ENCODE measurements around the gene SLC12A6. TPM values are rescaled to one million over a fixed set of nuclear protein-coding genes. Genes with fewer than 3 reads are reported as not detected.

SLC12A6 gene
- total RNA-seq, 2 donors from 2014 or later: 13.8 to 18.8 TPM

DNA sequence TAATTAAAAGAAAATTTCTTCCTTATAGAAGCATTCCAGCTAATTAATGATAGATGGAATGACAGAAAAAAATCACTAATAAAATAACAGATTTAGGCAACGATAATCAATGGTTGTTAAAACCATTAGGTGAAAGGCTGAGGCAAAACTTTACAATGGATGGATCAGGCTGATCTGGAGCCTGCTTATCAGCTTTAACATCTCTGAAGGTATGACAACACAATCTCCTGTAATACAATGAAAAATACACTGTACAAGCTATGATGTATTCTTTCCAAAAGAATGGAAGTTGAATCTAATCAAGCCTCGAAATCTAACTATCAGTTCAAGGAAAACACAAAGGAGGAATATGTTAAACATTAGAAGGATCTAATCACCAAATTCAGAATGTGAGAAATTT lies 73.5 kb downstream of the SLC12A6 start:
- Histone ChIP-seq H3K27ac (no peak overlapping the region), H3K4me3 (no peak overlapping the region), H3K36me3 (no peaks in the 10 kb centered on the region), H3K9ac (ENCODE audit: low read depth in 2 of 2, low read length in 2 of 2) (no peak overlapping the region), H3K27me3 (no peaks in the 10 kb centered on the region), H3K9me3 (no peaks in the 10 kb centered on the region), H3K4me1 (no peaks in the 10 kb centered on the region)
- intact Hi-C loops (cut with DNase I): no loop called here
- TF ChIP-seq, protein P1, sequence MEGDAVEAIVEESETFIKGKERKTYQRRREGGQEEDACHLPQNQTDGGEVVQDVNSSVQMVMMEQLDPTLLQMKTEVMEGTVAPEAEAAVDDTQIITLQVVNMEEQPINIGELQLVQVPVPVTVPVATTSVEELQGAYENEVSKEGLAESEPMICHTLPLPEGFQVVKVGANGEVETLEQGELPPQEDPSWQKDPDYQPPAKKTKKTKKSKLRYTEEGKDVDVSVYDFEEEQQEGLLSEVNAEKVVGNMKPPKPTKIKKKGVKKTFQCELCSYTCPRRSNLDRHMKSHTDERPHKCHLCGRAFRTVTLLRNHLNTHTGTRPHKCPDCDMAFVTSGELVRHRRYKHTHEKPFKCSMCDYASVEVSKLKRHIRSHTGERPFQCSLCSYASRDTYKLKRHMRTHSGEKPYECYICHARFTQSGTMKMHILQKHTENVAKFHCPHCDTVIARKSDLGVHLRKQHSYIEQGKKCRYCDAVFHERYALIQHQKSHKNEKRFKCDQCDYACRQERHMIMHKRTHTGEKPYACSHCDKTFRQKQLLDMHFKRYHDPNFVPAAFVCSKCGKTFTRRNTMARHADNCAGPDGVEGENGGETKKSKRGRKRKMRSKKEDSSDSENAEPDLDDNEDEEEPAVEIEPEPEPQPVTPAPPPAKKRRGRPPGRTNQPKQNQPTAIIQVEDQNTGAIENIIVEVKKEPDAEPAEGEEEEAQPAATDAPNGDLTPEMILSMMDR (IDR thresholded peaks at IDR 0.05): no peak
- no peak for DNase-seq

GRCh38 chr15:34262362-34262761 lies 75.2 kb downstream of the SLC12A6 start:
- Histone ChIP-seq H3K4me1 (no peaks in the 10 kb centered on the region), H3K4me3 (no peak overlapping the region), H3K9me3 (no peaks in the 10 kb centered on the region), H3K27ac (no peak overlapping the region), H3K36me3 (no peaks in the 10 kb centered on the region), H3K27me3 (no peaks in the 10 kb centered on the region), H3K9ac (ENCODE audit: low read depth in 2 of 2, low read length in 2 of 2) (no peak overlapping the region)
- TF ChIP-seq, protein P1 (IDR thresholded peaks at IDR 0.05): no peak
- intact Hi-C loops (cut with DNase I): no loop called here
- no peak for DNase-seq

- H3K4me1 ChIP-seq: no peaks in the 10 kb centered on the region
- H3K36me3 ChIP-seq: peaks cover 4% of the 10 kb centered on the region
- no peak overlapping the region for H3K27ac ChIP-seq
- TF ChIP-seq, protein P1 (IDR thresholded peaks at IDR 0.05): no peak
- H3K9me3 ChIP-seq: no peaks in the 10 kb centered on the region
- no peaks in the 10 kb centered on the region for H3K27me3 ChIP-seq
- no peak for DNase-seq
- no peak overlapping the region for H3K4me3 ChIP-seq
- intact Hi-C loops (cut with DNase I): no loop called here
- no peak overlapping the region for H3K9ac ChIP-seq (ENCODE audit: low read depth in 2 of 2, low read length in 2 of 2)
Measured at GRCh38 chr15:34259566-34259965, 78.0 kb downstream of the SLC12A6 start.

GRCh38 chr15:34258151-34258550 lies 79.4 kb downstream of the SLC12A6 start:
- no peak for DNase-seq
- TF ChIP-seq, protein P1 (IDR thresholded peaks at IDR 0.05): no peak
- Histone ChIP-seq H3K36me3 (peaks cover 13% of the 10 kb centered on the region), H3K9ac (ENCODE audit: low read depth in 2 of 2, low read length in 2 of 2) (no peak overlapping the region), H3K4me1 (no peaks in the 10 kb centered on the region), H3K9me3 (no peaks in the 10 kb centered on the region), H3K27me3 (no peaks in the 10 kb centered on the region), H3K27ac (no peak overlapping the region), H3K4me3 (no peak overlapping the region)
- intact Hi-C loops (cut with DNase I): no loop called here

DNA sequence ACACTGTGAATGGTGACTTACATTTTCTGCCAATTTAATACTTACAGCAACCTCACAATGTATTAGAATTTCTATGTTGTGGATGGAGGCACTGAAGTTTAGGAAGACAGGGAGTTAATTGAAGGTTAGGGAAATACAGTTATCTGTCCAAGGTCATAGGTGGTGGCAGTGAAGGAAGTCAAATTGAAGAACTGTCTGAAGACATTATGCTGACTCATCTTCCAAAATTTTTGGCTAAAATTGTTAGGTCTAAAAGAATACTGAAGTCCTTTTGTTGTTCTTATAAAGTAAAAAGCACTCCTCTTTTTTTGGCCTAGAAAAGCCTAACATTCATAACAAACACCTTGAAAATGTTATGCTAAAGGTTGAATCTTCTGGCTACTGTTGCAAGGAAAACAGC lies 85.0 kb downstream of the SLC12A6 start:
- H3K4me3 ChIP-seq: no peak overlapping the region
- H3K27me3 ChIP-seq: no peaks in the 10 kb centered on the region
- DNase-seq: no peak
- H3K9me3 ChIP-seq: no peaks in the 10 kb centered on the region
- no peak overlapping the region for H3K9ac ChIP-seq (ENCODE audit: low read depth in 2 of 2, low read length in 2 of 2)
- H3K27ac ChIP-seq: no peak overlapping the region
- TF ChIP-seq, protein P1 (IDR thresholded peaks at IDR 0.05): no peak
- H3K4me1 ChIP-seq: no peaks in the 10 kb centered on the region
- H3K36me3 ChIP-seq: peaks cover 13% of the 10 kb centered on the region
- intact Hi-C loops (cut with DNase I): no loop called here

DNA sequence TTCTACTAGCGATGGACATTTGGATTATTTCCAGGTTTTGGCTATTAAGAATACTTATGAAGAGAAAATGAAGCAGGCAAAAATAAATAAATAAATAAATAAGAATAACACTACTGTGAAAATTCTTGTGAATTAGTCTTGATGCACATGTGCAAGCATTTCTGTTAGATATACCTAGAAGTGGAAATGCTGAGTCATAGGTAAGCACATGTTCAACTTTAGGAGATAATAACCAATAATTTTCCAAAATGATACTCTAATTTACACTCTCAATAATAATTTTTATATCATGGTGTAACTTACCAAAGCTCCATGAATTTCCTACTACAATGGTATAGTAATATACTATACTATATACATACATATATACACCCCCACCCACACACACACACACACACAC lies 89.4 kb downstream of the SLC12A6 start:
- Histone ChIP-seq H3K4me3 (no peak overlapping the region), H3K27me3 (no peaks in the 10 kb centered on the region), H3K27ac (no peak overlapping the region), H3K9ac (ENCODE audit: low read depth in 2 of 2, low read length in 2 of 2) (no peak overlapping the region), H3K9me3 (no peaks in the 10 kb centered on the region), H3K4me1 (no peaks in the 10 kb centered on the region), H3K36me3 (no peaks in the 10 kb centered on the region)
- intact Hi-C loops (cut with DNase I): no loop called here
- DNase-seq: no peak
- TF ChIP-seq, protein P1 (IDR thresholded peaks at IDR 0.05): no peak

Measured in colonic mucosa (tissue), 4 donors.